Muscle layer of duodenum (tissue), 2 donors: ENCODE results near the gene CEP55.

Experiments used
- H3K27ac ChIP-seq: one replicate; pipeline ENCODE4 v1.7.0; 2013; ENCODE audit warnings: mild to moderate bottlenecking, low read length
- H3K27me3 ChIP-seq: one replicate; pipeline ENCODE4 v1.7.0; 2013; ENCODE audit warnings: low read depth, mild to moderate bottlenecking, control low read depth, low read length
- H3K36me3 ChIP-seq, 2 donors: one replicate each; pipeline ENCODE4 v1.7.0; 2013; ENCODE audit warnings: low read length in 2 of 2, control low read depth in 1 of 2, mild to moderate bottlenecking in 1 of 2; ENCODE audit not compliant: insufficient read depth in 2 of 2, control insufficient read depth in 1 of 2
- H3K4me1 ChIP-seq, 2 donors: one replicate each; pipeline ENCODE4 v1.7.0; 2013; ENCODE audit warnings: low read length in 2 of 2, mild to moderate bottlenecking in 2 of 2, control low read depth in 1 of 2, moderate library complexity in 1 of 2; ENCODE audit not compliant: insufficient read depth in 2 of 2, control insufficient read depth in 1 of 2
- H3K4me3 ChIP-seq, 2 donors: one replicate each; pipeline ENCODE4 v1.7.0; 2013; ENCODE audit warnings: low read length in 2 of 2, low read depth in 1 of 2, mild to moderate bottlenecking in 1 of 2
- H3K9me3 ChIP-seq, 2 donors: one replicate each; pipeline ENCODE4 v1.7.0; 2013; ENCODE audit warnings: low read length in 2 of 2, control low read depth in 1 of 2, mild to moderate bottlenecking in 1 of 2; ENCODE audit not compliant: control insufficient read depth in 1 of 2
- donor health status: healthy.

The CEP55 gene

GRCh38 chr10:93496322-93497041, at the start of gene CEP55:
TSS of gene CEP55 (plus strand) at chr10:93496612. CDS start at chr10:93500052, 3,440 bp downstream.
- no peaks in the 10 kb centered on the region for H3K9me3 ChIP-seq
- peak within 1 kb of the TSS; percentile 87 to 88 for H3K4me3 ChIP-seq
- H3K4me1 ChIP-seq: peaks cover 0 to 12% of the 10 kb centered on the region in 2 donors
- no peaks in the 10 kb centered on the region for H3K36me3 ChIP-seq
- no peaks in the 10 kb centered on the region for H3K27me3 ChIP-seq
- H3K27ac ChIP-seq: no peak within 1 kb of the TSS

GRCh38 chr10:93447019-93447418, 49.4 kb upstream of the CEP55 start:
- peaks cover 34 to 38% of the 10 kb centered on the region in 2 donors for H3K4me1 ChIP-seq
- peaks cover 29 to 30% of the 10 kb centered on the region in 2 donors for H3K36me3 ChIP-seq
- no peak overlapping the region for H3K27ac ChIP-seq

GRCh38 chr10:93447970-93448369, 48.4 kb upstream of the CEP55 start:
- no peak overlapping the region for H3K4me3 ChIP-seq
- no peak overlapping the region for H3K27ac ChIP-seq
- H3K9me3 ChIP-seq: no peaks in the 10 kb centered on the region
- no peaks in the 10 kb centered on the region for H3K27me3 ChIP-seq
- peaks cover 27 to 31% of the 10 kb centered on the region in 2 donors for H3K4me1 ChIP-seq
- H3K36me3 ChIP-seq: peaks cover 29 to 30% of the 10 kb centered on the region in 2 donors

More at GRCh38 chr10:93447019-93447418, 49.4 kb upstream of the CEP55 start:
- Histone ChIP-seq H3K27me3 (no peaks in the 10 kb centered on the region), H3K9me3 (no peaks in the 10 kb centered on the region), H3K4me3 (no peak overlapping the region)

GRCh38 chr10:93451244-93451947, 45.0 kb upstream of the CEP55 start:
- Histone ChIP-seq H3K9me3 (no peaks in the 10 kb centered on the region), H3K27ac (no peak overlapping the region), H3K4me1 (peaks cover under 1 to 1% of the 10 kb centered on the region in 2 donors), H3K4me3 (no peak overlapping the region), H3K36me3 (peaks cover 20 to 39% of the 10 kb centered on the region in 2 donors), H3K27me3 (no peaks in the 10 kb centered on the region)

GRCh38 chr10:93452143-93452542, 44.3 kb upstream of the CEP55 start:
- Histone ChIP-seq H3K9me3 (no peaks in the 10 kb centered on the region), H3K27me3 (no peaks in the 10 kb centered on the region), H3K27ac (no peak overlapping the region), H3K4me3 (no peak overlapping the region), H3K36me3 (peaks cover 20 to 38% of the 10 kb centered on the region in 2 donors), H3K4me1 (peaks cover 0 to 2% of the 10 kb centered on the region in 2 donors)

- no peak overlapping the region for H3K4me3 ChIP-seq
- no peaks in the 10 kb centered on the region for H3K27me3 ChIP-seq
- peaks cover 4 to 14% of the 10 kb centered on the region in 2 donors for H3K4me1 ChIP-seq
- H3K36me3 ChIP-seq: peaks cover 18 to 32% of the 10 kb centered on the region in 2 donors
- H3K9me3 ChIP-seq: no peaks in the 10 kb centered on the region
- no peak overlapping the region for H3K27ac ChIP-seq
These were observed 42.3 kb upstream of the CEP55 start for GRCh38 chr10:93454146-93454545.

GRCh38 chr10:93454736-93455135, 41.7 kb upstream of the CEP55 start:
- no peaks in the 10 kb centered on the region for H3K9me3 ChIP-seq
- H3K27ac ChIP-seq: no peak overlapping the region
- H3K4me1 ChIP-seq: peaks cover 7 to 18% of the 10 kb centered on the region in 2 donors
- peaks cover 16 to 26% of the 10 kb centered on the region in 2 donors for H3K36me3 ChIP-seq
- H3K4me3 ChIP-seq: no peak overlapping the region
- no peaks in the 10 kb centered on the region for H3K27me3 ChIP-seq

- H3K27me3 ChIP-seq: no peaks in the 10 kb centered on the region
- H3K27ac ChIP-seq: no peak overlapping the region
- H3K36me3 ChIP-seq: peaks cover 8 to 15% of the 10 kb centered on the region in 2 donors
- H3K9me3 ChIP-seq: no peaks in the 10 kb centered on the region
- H3K4me3 ChIP-seq: no peak overlapping the region
- peaks cover 11 to 21% of the 10 kb centered on the region in 2 donors for H3K4me1 ChIP-seq
These were observed 39.9 kb upstream of the CEP55 start for GRCh38 chr10:93456480-93456879.

- Histone ChIP-seq H3K36me3 (peaks cover 4 to 13% of the 10 kb centered on the region in 2 donors), H3K27ac (peak overlapping the region; percentile 72), H3K4me1 (peaks cover 11 to 31% of the 10 kb centered on the region in 2 donors), H3K9me3 (no peaks in the 10 kb centered on the region), H3K27me3 (no peaks in the 10 kb centered on the region), H3K4me3 (no peak overlapping the region)
These were observed 38.9 kb upstream of the CEP55 start for GRCh38 chr10:93457511-93457910.

GRCh38 chr10:93458821-93459257, 37.6 kb upstream of the CEP55 start:
- H3K36me3 ChIP-seq: peaks cover 4 to 13% of the 10 kb centered on the region in 2 donors
- no peaks in the 10 kb centered on the region for H3K27me3 ChIP-seq
- peaks cover 11 to 40% of the 10 kb centered on the region in 2 donors for H3K4me1 ChIP-seq
- peak overlapping the region; percentile 84 for H3K27ac ChIP-seq
- no peaks in the 10 kb centered on the region for H3K9me3 ChIP-seq
- no peak overlapping the region for H3K4me3 ChIP-seq

- H3K27me3 ChIP-seq: no peaks in the 10 kb centered on the region
- H3K4me1 ChIP-seq: peaks cover 11 to 47% of the 10 kb centered on the region in 2 donors
- no peaks in the 10 kb centered on the region for H3K9me3 ChIP-seq
- peaks cover 4 to 8% of the 10 kb centered on the region in 2 donors for H3K36me3 ChIP-seq
- H3K4me3 ChIP-seq: no peak overlapping the region
- H3K27ac ChIP-seq: peak overlapping the region; percentile 84
These were observed 36.9 kb upstream of the CEP55 start for GRCh38 chr10:93459466-93459865.
